Measurements from ENCODE around the gene WWC1.

Gene WWC1

DNA sequence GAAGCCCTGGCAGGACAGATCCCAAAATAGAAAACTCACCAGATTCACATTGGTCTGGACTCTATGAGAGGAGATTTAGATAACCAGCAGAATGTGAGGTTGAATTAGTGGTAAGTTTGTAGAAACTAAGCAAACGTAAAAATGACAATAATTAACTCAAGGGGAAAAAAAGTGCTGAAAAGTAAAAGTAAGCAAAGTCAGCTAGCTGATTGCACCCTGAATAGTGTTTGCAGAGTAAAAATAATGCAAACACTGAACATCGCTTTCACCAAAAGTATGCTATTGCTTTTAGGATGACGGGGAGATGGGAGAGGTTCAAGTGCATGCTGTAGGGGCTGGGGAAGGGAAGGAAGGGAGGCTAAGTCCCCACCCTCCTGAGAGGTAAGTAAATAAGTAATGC, 102.3 kb downstream of the WWC1 start:
- no peak overlapping the region for H3K4ac ChIP-seq (ENCODE audit: low read depth, low read length)
- no peak overlapping the region for H3K4me2 ChIP-seq (ENCODE audit: low read length)
- no peaks in the 10 kb centered on the region for H3K79me1 ChIP-seq (ENCODE audit: low read length)
- H3K79me2 ChIP-seq (ENCODE audit: control insufficient read depth, insufficient read depth, low read length, poor library complexity) = no peaks in the 10 kb centered on the region
- no peak overlapping the region for H3K14ac ChIP-seq (ENCODE audit: low read length)
- H3K36me3 ChIP-seq (ENCODE audit: control insufficient read depth in 1 of 2, insufficient read depth in 2 of 2, low read length in 2 of 2) = peaks cover 11 to 14% of the 10 kb centered on the region in 2 experiments
- H3K23ac ChIP-seq (ENCODE audit: low read length) = no peak overlapping the region
- no peaks in the 10 kb centered on the region for H3K27me3 ChIP-seq (ENCODE audit: insufficient read depth, low read length)
- H3K18ac ChIP-seq (ENCODE audit: low read length) = no peak overlapping the region
- H2BK12ac ChIP-seq (ENCODE audit: low read length) = no peak overlapping the region
- H4K91ac ChIP-seq (ENCODE audit: low read depth, low read length) = no peak overlapping the region
- H2BK5ac ChIP-seq (ENCODE audit: low read depth, low read length, poor library complexity) = no peak overlapping the region
- no peak overlapping the region for H4K8ac ChIP-seq (ENCODE audit: low read depth, low read length)
- H2BK120ac ChIP-seq (ENCODE audit: insufficient read depth, low read length, poor library complexity) = no peak overlapping the region
- H3K4me3 ChIP-seq (ENCODE audit: low read depth, low read length) = no peak overlapping the region
- no peak overlapping the region for H3K27ac ChIP-seq (ENCODE audit: low read depth, low read length)
- H3K9me3 ChIP-seq (ENCODE audit: insufficient read depth, low read depth, low read length) = no peaks in the 10 kb centered on the region
- H2AK5ac ChIP-seq (ENCODE audit: low read length) = no peak overlapping the region
- H2AFZ ChIP-seq (ENCODE audit: insufficient read depth, low read length, poor library complexity) = no peak overlapping the region
- no peaks in the 10 kb centered on the region for H3K4me1 ChIP-seq (ENCODE audit: control insufficient read depth in 1 of 2, insufficient read depth in 2 of 2, low read length in 2 of 2)
- H3K9ac ChIP-seq (ENCODE audit: low read length) = no peak overlapping the region
- no peak for DNase-seq
- no CpG with 5 or more reads among the region's 3 CpGs for WGBS (ENCODE audit: extremely low coverage, insufficient coverage, insufficient read length)
- no peak overlapping the region for H4K12ac ChIP-seq (ENCODE audit: low read depth, low read length)

DNA sequence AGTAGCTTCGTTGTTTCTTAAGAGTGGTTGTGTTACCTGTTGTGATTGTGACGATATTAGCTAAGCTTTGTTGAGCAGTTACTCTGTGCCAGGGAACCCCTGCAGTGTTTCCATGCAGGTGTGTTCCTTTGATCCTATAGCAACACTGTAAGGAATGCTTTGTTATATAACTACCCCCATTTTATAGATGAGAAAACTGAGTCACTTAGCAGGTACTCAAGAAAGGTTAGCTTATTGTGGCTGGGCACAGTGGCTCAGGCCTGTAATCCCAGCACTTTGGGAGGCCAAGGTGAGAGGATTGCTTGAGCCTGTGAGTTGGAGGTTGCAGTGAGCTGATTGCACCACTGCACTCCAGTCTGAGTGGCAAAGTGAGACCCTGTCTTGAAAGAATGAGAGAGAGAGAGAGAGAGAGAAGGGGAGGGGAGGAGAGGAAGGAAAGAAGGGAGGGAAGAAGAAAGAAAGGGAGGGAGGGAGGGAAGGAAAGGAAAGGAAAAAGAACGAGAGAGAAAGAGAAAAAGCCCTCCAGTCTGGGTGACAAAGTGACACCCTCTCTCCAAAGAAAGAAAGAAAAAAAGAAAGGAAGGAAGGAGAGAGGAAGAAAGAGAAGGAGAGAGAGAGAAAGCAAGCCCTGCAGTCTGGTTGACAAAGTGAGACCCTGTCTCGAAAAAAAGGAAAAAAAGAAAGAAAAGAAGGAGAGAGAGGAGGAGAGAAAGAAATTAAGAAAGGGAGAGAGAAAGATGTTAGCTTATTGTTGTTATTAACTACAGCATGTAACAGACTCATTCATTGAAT, 109.2 kb downstream of the WWC1 start:
- peaks cover 7 to 15% of the 10 kb centered on the region in 2 experiments for H3K36me3 ChIP-seq (ENCODE audit: control insufficient read depth in 1 of 2, insufficient read depth in 2 of 2, low read length in 2 of 2)
- H2AFZ ChIP-seq (ENCODE audit: insufficient read depth, low read length, poor library complexity) = no peak overlapping the region
- no peak overlapping the region for H3K4me3 ChIP-seq (ENCODE audit: low read depth, low read length)
- no peak overlapping the region for H3K4me2 ChIP-seq (ENCODE audit: low read length)
- H3K27ac ChIP-seq (ENCODE audit: low read depth, low read length) = no peak overlapping the region
- no CpG with 5 or more reads among the region's 4 CpGs for WGBS (ENCODE audit: extremely low coverage, insufficient coverage, insufficient read length)
- no peak overlapping the region for H3K9ac ChIP-seq (ENCODE audit: low read length)
- no peak for DNase-seq
- no peak overlapping the region for H2BK120ac ChIP-seq (ENCODE audit: insufficient read depth, low read length, poor library complexity)
- H3K4me1 ChIP-seq (ENCODE audit: control insufficient read depth in 1 of 2, insufficient read depth in 2 of 2, low read length in 2 of 2) = peaks cover 15 to 19% of the 10 kb centered on the region in 2 experiments
- no peak overlapping the region for H3K18ac ChIP-seq (ENCODE audit: low read length)
- no peak overlapping the region for H4K8ac ChIP-seq (ENCODE audit: low read depth, low read length)
- H3K79me2 ChIP-seq (ENCODE audit: control insufficient read depth, insufficient read depth, low read length, poor library complexity) = no peaks in the 10 kb centered on the region
- no peak overlapping the region for H2BK12ac ChIP-seq (ENCODE audit: low read length)
- H3K23ac ChIP-seq (ENCODE audit: low read length) = no peak overlapping the region
- H4K12ac ChIP-seq (ENCODE audit: low read depth, low read length) = no peak overlapping the region
- H4K91ac ChIP-seq (ENCODE audit: low read depth, low read length) = no peak overlapping the region
- no peaks in the 10 kb centered on the region for H3K27me3 ChIP-seq (ENCODE audit: insufficient read depth, low read length)
- peaks cover 2% of the 10 kb centered on the region for H3K79me1 ChIP-seq (ENCODE audit: low read length)
- H3K4ac ChIP-seq (ENCODE audit: low read depth, low read length) = no peak overlapping the region
- H3K14ac ChIP-seq (ENCODE audit: low read length) = no peak overlapping the region
- H2BK5ac ChIP-seq (ENCODE audit: low read depth, low read length, poor library complexity) = no peak overlapping the region
- H3K9me3 ChIP-seq (ENCODE audit: insufficient read depth, low read depth, low read length) = no peaks in the 10 kb centered on the region
- H2AK5ac ChIP-seq (ENCODE audit: low read length) = no peak overlapping the region

DNA sequence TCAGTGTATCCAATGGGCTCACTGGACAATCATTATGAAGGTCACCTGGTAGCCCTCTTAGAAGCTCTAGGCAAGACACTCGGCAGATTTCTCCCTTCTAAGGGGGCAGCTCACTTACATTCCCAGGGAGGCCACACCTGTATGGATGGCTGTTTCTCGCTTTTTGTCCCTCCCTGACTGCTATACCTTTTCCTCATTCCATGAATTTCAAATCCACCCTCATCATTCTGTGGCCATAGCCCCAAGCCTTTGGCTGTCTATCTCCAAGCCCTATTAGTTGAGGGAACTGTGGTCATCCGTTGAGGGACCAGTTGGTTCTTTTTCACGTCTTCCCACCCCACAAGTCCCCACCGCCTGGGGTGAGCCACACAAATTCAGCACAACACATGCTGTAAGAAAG, 109.8 kb downstream of the WWC1 start:
- Histone ChIP-seq H3K23ac (ENCODE audit: low read length) (no peak overlapping the region), H3K79me2 (ENCODE audit: control insufficient read depth, insufficient read depth, low read length, poor library complexity) (no peaks in the 10 kb centered on the region), H2BK5ac (ENCODE audit: low read depth, low read length, poor library complexity) (no peak overlapping the region)

DNA sequence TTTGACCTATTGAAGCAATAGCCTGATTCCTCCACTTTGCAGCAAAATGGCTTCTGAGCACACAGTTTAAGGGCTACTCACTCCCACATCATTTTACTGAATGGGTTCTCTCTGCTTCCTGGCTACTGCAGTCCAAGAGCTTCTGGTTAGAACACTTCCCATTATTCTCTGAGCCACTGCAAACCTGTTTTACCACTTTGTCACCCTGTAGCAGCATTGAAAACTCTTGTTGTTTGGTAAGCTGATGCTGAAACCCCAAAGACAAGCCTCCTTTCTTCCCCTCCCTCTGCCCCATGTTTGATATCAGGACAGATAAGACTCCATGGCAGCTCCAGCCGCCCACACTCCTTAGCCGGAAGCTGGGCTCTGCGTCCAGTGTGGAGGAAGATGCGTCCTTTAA, 110.4 kb downstream of the WWC1 start:
- Histone ChIP-seq H3K18ac (ENCODE audit: low read length) (peak overlapping the region; percentile 43), H3K23ac (ENCODE audit: low read length) (no peak overlapping the region), H3K14ac (ENCODE audit: low read length) (no peak overlapping the region), H3K4ac (ENCODE audit: low read depth, low read length) (no peak overlapping the region), H3K9ac (ENCODE audit: low read length) (no peak overlapping the region), H2BK12ac (ENCODE audit: low read length) (peak overlapping the region; percentile 45), H3K36me3 (ENCODE audit: control insufficient read depth in 1 of 2, insufficient read depth in 2 of 2, low read length in 2 of 2) (peaks cover 9 to 17% of the 10 kb centered on the region in 2 experiments), H3K4me2 (ENCODE audit: low read length) (peak overlapping the region; percentile 31), H2AFZ (ENCODE audit: insufficient read depth, low read length, poor library complexity) (peak overlapping the region; percentile 25), H3K4me3 (ENCODE audit: low read depth, low read length) (no peak overlapping the region), H3K27ac (ENCODE audit: low read depth, low read length) (peak overlapping the region; percentile 72), H2BK5ac (ENCODE audit: low read depth, low read length, poor library complexity) (no peak overlapping the region), H3K79me1 (ENCODE audit: low read length) (peaks cover 2% of the 10 kb centered on the region), H3K27me3 (ENCODE audit: insufficient read depth, low read length) (no peaks in the 10 kb centered on the region), H4K12ac (ENCODE audit: low read depth, low read length) (no peak overlapping the region), H3K4me1 (ENCODE audit: control insufficient read depth in 1 of 2, insufficient read depth in 2 of 2, low read length in 2 of 2) (peaks cover 15 to 19% of the 10 kb centered on the region in 2 experiments), H4K91ac (ENCODE audit: low read depth, low read length) (peak overlapping the region; percentile 22), H2BK120ac (ENCODE audit: insufficient read depth, low read length, poor library complexity) (no peak overlapping the region), H3K9me3 (ENCODE audit: insufficient read depth, low read depth, low read length) (no peaks in the 10 kb centered on the region), H3K79me2 (ENCODE audit: control insufficient read depth, insufficient read depth, low read length, poor library complexity) (no peaks in the 10 kb centered on the region), H4K8ac (ENCODE audit: low read depth, low read length) (peak overlapping the region; percentile 47), H2AK5ac (ENCODE audit: low read length) (no peak overlapping the region)
- WGBS (ENCODE audit: extremely low coverage, insufficient coverage, insufficient read length) = no CpG with 5 or more reads among the region's 4 CpGs
- DNase-seq = peak; percentile 64 to 72

More for the DNA sequence above, 109.8 kb downstream of the WWC1 start:
- Histone ChIP-seq H2AFZ (ENCODE audit: insufficient read depth, low read length, poor library complexity) (no peak overlapping the region), H3K9ac (ENCODE audit: low read length) (no peak overlapping the region), H2BK12ac (ENCODE audit: low read length) (peak overlapping the region; percentile 69), H3K4me1 (ENCODE audit: control insufficient read depth in 1 of 2, insufficient read depth in 2 of 2, low read length in 2 of 2) (peaks cover 15 to 19% of the 10 kb centered on the region in 2 experiments), H3K18ac (ENCODE audit: low read length) (no peak overlapping the region), H4K12ac (ENCODE audit: low read depth, low read length) (no peak overlapping the region), H3K27me3 (ENCODE audit: insufficient read depth, low read length) (no peaks in the 10 kb centered on the region), H3K4me3 (ENCODE audit: low read depth, low read length) (no peak overlapping the region), H3K4ac (ENCODE audit: low read depth, low read length) (no peak overlapping the region), H2BK120ac (ENCODE audit: insufficient read depth, low read length, poor library complexity) (no peak overlapping the region), H3K4me2 (ENCODE audit: low read length) (no peak overlapping the region), H3K27ac (ENCODE audit: low read depth, low read length) (no peak overlapping the region), H3K14ac (ENCODE audit: low read length) (no peak overlapping the region), H2AK5ac (ENCODE audit: low read length) (no peak overlapping the region), H3K9me3 (ENCODE audit: insufficient read depth, low read depth, low read length) (no peaks in the 10 kb centered on the region), H3K36me3 (ENCODE audit: control insufficient read depth in 1 of 2, insufficient read depth in 2 of 2, low read length in 2 of 2) (peaks cover 9 to 17% of the 10 kb centered on the region in 2 experiments), H4K91ac (ENCODE audit: low read depth, low read length) (no peak overlapping the region), H4K8ac (ENCODE audit: low read depth, low read length) (peak overlapping the region; percentile 43), H3K79me1 (ENCODE audit: low read length) (peaks cover 2% of the 10 kb centered on the region)
- peak; percentile 62 to 78 for DNase-seq
- no CpG with 5 or more reads among the region's 5 CpGs for WGBS (ENCODE audit: extremely low coverage, insufficient coverage, insufficient read length)

Measured in trophoblast cell (in vitro differentiated cells and primary cell).